Right lobe of liver (tissue), 6 donors: ENCODE results near the gene NSMF. TPM values are rescaled to one million over a fixed set of nuclear protein-coding genes. Genes with fewer than 3 reads are reported as not detected.

Experiments used
- ATAC-seq, 4 donors: fragments of 200-7000 bp; cut with Tn5 transposase; one replicate each; pipeline ENCODE4 v1.9.1; 2020; ENCODE audit warnings: mild to moderate bottlenecking in 4 of 4, moderate library complexity in 4 of 4
- DNase-seq, 3 donors: peaks; one replicate each; pipeline ENCODE4 v3.0.0-alpha.2; 2020
- H3K27ac ChIP-seq, 3 donors: fragments of 200-600 bp; one replicate each; pipeline ENCODE4 v1.8.0; 2022
- H3K27me3 ChIP-seq, 2 donors: fragments of 200-600 bp; one replicate each; pipeline ENCODE4 v1.8.0; 2022
- H3K36me3 ChIP-seq, 4 donors: fragments of 200-600 bp; sonication (generic) in 1 of 4; one replicate each; pipeline versions ENCODE4 v1.5.1 to v1.8.0; 2017 to 2022; ENCODE audit warnings: control low read depth in 1 of 4
- H3K4me1 ChIP-seq, 4 donors: fragments of 200-600 bp; sonication (generic) in 1 of 4; one replicate each; pipeline versions ENCODE4 v1.5.1 to v1.8.0; 2017 to 2022; ENCODE audit warnings: control low read depth in 1 of 4
- H3K4me3 ChIP-seq, 3 donors: fragments of 200-600 bp; one replicate each; pipeline ENCODE4 v1.8.0; 2022
- H3K9me3 ChIP-seq, 4 donors: fragments of 200-600 bp; sonication (generic) in 1 of 4; one replicate each; pipeline versions ENCODE4 v1.5.1 to v1.8.0; 2017 to 2022; ENCODE audit warnings: control low read depth in 1 of 4
- CTCF ChIP-seq, 4 donors: fragments of 200-600 bp in 3 of 4; fragments of 450-650 bp in 1 of 4; IDR thresholded peaks; one replicate each; pipeline versions ENCODE4 v1.5.1 to v1.8.0; 2016 to 2022; ENCODE audit warnings: antibody characterized with exemption in 4 of 4, mild to moderate bottlenecking in 2 of 4
- POLR2A ChIP-seq: fragments of 450-650 bp; IDR thresholded peaks from one replicate; pipeline ENCODE4 v1.6.1; 2017; ENCODE audit warnings: antibody characterized with exemption, mild to moderate bottlenecking
- WGBS: methylation state at CpG from one replicate; pipeline ENCODE4 v1.1.6; 2018; ENCODE audit warnings: low coverage, low lambda C conversion rate; ENCODE audit not compliant: insufficient coverage; ENCODE audit errors: missing lambda C conversion rate; 5-methylcytosine and 5-hydroxymethylcytosine counted together
- intact Hi-C, 2 donors: fragments of 100-400 bp; cut with DNase I; formaldehyde crosslinking; loops; one replicate each; pipeline versions ENCODE4 v1.11.2 to v1.14.1; 2022
- total RNA-seq, 6 experiments: library from RNA; depleted of rRNA in 2 of 6; stranded (reverse); fragments of >200 nt in 2 of 6; fragmentation: NEBNext Ultra II Directional in 3 of 6; extraction: Animal tissue kit (Norgen Biotek cat#: 25700) in 3 of 6; gene quantifications; one replicate each; pipeline versions ENCODE4 v1.1.0 to v1.2.4, GENCODE V29; 2016 to 2023
- donor health status: DM: no; HTN: yes; CAD: no.
- donor health status: DM: no; HTN: no; CAD: no.
- donor health status: DM: no; HTN: no; CAD: no.
- donor health status: DM: no; HTN: yes; CAD: no.
- donor health status: DM: no; HTN: yes; CAD: no.

The NSMF gene
- total RNA-seq, 6 experiments from 2014 or later, result 15.6 to 55.4 (median 20.1) TPM

- ATAC-seq (no peak), DNase-seq (peak in 1 of 3 donors; percentile 45)
- H3K4me1 ChIP-seq, result peaks cover 0 to 25% (median 3%) of the 10 kb centered on the region in 4 donors
- H3K27me3 ChIP-seq, result no peaks in the 10 kb centered on the region
- H3K36me3 ChIP-seq, result no peaks in the 10 kb centered on the region
- TF ChIP-seq CTCF (IDR thresholded peaks at IDR 0.05) (no peak), POLR2A (no peak)
- 60% methylated on average over 1 of the region's 10 CpGs for WGBS
- no peak overlapping the region for H3K4me3 ChIP-seq
- H3K9me3 ChIP-seq, result no peaks in the 10 kb centered on the region
- intact Hi-C loops, result no loop called here
- H3K27ac ChIP-seq, result no peak overlapping the region
Observed at GRCh38 chr9:137456864-137457405, 2.2 kb downstream of the NSMF start.

GRCh38 chr9:137456061-137456863 is 2.9 kb downstream of the NSMF start:
- H3K4me3 ChIP-seq, result no peak overlapping the region
- H3K27me3 ChIP-seq, result no peaks in the 10 kb centered on the region
- intact Hi-C loops, result no loop called here
- H3K4me1 ChIP-seq, result peaks cover 0 to 25% (median 3%) of the 10 kb centered on the region in 4 donors
- DNase-seq (peak in 1 of 3 donors; percentile 47), ATAC-seq (no peak)
- H3K9me3 ChIP-seq, result no peaks in the 10 kb centered on the region
- H3K36me3 ChIP-seq, result no peaks in the 10 kb centered on the region
- H3K27ac ChIP-seq, result peak overlapping the region in 2 of 3 donors; percentile 84 to 90
- TF ChIP-seq POLR2A (no peak), CTCF (IDR thresholded peaks at IDR 0.05) (no peak)
- WGBS, result 71% methylated on average over 7 of the region's 12 CpGs

DNA sequence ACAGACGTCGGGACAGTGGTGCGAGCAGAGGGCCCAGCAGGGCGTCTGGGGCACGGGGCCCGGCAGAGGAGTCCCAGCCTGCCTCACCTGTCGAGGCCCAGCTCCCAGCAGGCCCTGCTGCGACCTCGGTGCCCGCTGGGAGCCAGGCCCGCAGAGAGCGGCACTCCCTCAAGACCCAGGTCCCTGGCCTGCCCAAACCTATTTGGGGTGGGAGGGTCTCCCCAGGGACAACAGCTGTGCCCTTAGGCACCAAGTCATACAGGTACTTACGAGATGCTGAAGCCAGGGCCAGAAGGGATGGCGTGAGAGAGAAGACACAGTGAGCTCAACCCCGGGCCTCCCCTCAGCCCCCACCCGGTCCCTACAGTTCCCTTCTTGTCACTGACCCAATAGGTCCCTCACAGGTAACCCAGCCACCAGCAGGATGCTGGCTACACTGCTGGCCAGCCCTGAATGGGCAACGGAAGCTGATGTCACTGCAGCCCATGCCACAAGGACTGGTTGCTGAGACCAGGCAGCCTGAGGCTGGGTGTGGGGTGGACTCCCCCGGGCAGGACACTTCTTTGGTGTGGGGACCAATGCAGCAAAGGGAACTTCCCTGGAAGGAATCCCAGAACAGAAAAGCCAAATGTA is 3.7 kb downstream of the NSMF start:
- H3K4me3 ChIP-seq, result no peak overlapping the region
- H3K36me3 ChIP-seq, result no peaks in the 10 kb centered on the region
- no peaks in the 10 kb centered on the region for H3K27me3 ChIP-seq
- TF ChIP-seq POLR2A, result no peak
- no peak for TF ChIP-seq CTCF (IDR thresholded peaks at IDR 0.05)
- peaks cover 0 to 25% (median 3%) of the 10 kb centered on the region in 4 donors for H3K4me1 ChIP-seq
- H3K9me3 ChIP-seq, result no peaks in the 10 kb centered on the region
- DNase-seq, result peak in 1 of 3 donors; percentile 50
- intact Hi-C loops, result no loop called here
- H3K27ac ChIP-seq, result peak overlapping the region in 2 of 3 donors; percentile 84 to 90
- 67% methylated on average over 2 of the region's 18 CpGs for WGBS
- no peak for ATAC-seq

- H3K27ac ChIP-seq, result peak overlapping the region; percentile 44 to 90 (median 84)
- H3K4me1 ChIP-seq, result peaks cover 0 to 25% (median 3%) of the 10 kb centered on the region in 4 donors
- H3K4me3 ChIP-seq, result peak overlapping the region; percentile 50 to 62 (median 58)
- DNase-seq, result peak; percentile 72 to 91 (median 90)
- intact Hi-C loops, result no loop called here
- no peak for TF ChIP-seq POLR2A
- H3K36me3 ChIP-seq, result no peaks in the 10 kb centered on the region
- WGBS, result 29% methylated on average over 7 of the region's 30 CpGs
- H3K9me3 ChIP-seq, result no peaks in the 10 kb centered on the region
- H3K27me3 ChIP-seq, result no peaks in the 10 kb centered on the region
- ATAC-seq, result peak; percentile 43 to 65 (median 61)
Observed at GRCh38 chr9:137454597-137455358, 4.4 kb downstream of the NSMF start.
